SW480 (cell line): Measurements from ENCODE around the gene TFDP2.
"Not testable (repeated sequence)": the region's sequence is repeated elsewhere in the genome, so short reads cannot be mapped to it uniquely, and the experiment has no call there.

Source experiments
- DNase-seq: peaks from one replicate; pipeline ENCODE4 v3.0.0-alpha.2; 2016; ENCODE audit warnings: low spot score

TFDP2 gene

DNA sequence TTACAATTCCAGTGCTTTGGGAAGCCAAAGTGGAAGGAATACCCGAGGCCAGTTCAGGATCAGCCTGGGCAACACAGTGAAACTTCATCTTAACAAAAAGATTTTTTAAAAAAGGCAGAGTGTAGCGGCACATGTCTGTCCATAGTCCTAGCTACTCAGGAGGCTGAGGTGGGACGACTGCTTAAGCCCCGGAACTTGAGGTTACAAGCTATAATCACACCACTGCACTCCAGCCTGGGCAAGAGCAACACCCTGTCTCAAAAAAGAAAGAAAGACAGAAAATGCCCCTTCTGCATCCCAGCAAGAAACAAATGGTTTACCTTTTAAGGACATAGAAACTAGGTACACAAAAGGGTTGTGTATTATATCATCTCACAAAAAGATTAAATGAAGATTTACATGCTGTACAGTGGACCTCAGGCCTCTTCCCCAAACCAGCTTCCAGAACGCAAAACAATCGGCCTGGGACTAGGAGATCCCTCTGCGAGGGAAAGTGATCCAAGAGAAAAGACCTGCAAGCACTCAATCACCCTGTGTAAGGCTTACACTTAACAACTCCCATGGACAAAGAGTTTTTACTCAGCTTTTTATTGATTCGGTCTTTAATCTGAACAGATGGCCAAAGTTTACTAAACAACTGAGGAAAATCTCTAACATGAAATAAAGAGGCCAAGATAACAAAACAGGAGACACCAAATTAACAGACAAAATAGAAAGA lies 21.2 kb downstream of the TFDP2 start:
- no peak for DNase-seq

DNA sequence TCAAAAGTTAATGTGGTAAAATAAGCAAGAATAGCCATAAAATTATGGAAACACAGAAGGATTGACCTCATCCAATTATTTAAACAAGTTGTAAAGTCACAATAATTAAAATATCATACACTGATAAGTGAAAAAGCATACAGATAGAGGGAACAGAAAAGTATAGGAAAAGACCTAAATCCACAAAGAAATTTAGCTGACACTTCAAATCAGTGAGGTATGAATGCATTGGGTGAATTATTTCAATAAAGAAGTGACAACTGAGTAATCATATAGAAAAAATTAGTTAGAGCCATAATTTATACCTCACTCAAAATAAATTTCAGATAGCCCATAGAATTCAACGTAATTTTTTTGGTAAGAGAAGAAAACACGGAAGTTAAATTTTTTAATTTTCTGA lies 25.1 kb downstream of the TFDP2 start:
- DNase-seq = no peak

DNA sequence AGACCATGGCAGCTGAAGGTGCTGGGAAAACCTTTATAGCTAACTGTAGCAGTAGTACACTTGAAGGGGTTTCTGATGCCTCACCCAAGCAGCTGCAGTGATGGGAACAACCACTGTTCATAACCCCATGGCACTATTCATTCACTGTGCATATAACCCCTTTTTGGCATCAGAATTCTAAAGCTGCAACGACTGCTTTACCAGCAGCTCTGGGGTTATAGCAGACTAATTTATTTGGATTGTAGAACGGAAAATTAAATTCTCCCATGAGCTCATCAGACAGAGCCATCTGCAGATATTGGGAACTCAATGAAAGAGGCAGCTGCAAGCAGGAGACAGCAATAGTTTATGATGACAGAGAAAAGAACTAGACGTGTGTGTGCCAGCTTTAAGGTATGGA lies 28.6 kb downstream of the TFDP2 start:
- DNase-seq = no peak

DNA sequence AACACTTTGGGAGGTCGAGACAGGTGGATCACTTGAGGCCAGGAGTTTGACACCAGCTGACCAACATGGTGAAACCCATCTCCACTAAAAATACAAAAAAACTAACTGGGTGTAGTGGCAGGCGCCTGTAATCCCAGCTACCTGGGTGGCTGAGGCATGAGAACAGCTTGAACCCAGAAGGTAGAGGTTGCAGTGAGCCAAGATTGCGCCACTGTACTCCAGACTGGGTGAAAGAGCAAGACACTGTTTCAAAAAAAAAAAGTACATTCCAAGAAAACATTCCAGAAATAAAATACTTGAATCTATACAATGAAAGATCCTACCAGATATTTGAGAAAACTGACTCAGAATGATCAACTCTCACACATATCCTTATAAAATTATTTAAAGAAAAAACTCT lies 30.4 kb downstream of the TFDP2 start:
- DNase-seq = no peak

DNA sequence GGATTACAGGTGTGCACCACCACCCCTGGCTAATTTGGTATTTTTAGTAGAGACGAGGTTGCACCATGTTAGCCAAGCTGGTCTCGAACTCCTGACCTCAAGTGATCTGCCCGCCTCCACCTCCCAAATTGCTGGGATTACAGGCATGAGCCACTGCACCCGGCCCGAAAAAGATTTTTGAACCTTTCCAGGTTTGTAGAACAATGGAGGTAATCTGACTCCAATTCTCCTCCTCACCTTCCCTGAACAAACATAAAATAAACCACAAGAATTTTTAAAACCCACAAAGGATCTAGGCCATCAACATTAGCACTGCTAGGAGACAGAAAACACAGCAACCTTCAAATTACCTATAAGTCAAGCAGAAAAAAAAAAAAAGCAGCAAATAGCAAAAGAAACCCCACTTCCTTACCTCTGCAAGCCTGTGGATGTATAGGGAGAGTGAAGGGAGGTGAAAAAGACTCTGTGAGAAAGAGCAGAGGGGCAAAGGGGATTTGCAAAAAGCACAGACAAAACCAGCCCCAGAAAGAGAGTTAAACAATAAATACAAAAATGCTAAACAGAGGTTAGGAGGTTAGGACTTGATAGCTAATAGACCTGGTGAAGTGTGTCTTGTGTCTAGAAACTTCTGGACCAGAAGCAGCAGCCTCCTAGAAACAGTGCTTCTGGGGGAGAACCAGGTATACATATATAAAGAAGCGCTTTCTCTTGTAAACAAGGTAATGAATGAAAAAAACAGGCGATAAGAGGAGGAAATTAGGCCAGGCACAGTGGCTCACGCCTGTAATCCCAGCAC lies 32.1 kb downstream of the TFDP2 start:
- peak; percentile 86 for DNase-seq

DNA sequence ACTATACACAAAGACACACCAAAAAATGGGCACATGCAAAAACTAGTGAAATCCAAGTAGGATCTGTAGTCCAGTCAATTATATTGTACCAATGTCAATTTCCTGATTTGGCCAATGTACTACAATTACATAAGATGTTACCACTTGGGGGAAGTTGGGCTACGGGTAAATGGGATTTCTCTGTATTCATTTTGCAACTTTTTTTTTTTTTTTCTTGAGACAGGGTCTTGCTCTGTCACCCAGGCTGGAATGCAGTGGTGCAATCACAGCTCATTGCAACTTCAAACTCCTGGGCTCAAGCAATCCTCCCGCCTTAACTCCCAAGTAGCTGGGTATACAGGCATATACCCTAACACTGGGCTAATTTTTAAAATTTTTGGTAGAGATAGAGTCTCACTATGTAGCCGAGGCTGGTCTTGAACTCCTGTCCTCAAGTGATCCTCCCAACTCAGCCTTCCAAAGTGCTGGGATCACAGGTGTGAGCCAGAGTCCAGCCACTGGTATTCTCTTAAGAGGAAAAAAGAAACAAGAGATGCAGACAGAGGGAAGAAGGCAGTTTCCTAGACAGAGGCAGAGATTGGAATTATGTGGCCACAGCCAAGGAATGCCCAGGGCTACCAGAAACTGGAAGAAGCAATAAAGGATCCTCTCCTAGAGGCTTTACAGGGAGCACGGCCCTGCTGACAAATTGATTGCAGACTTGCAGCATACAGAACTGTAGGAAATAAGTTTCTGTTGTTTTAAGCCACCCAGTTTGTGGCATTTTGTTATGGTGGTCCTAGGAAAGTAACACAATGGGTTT lies 33.3 kb downstream of the TFDP2 start:
- DNase-seq = no peak

DNA sequence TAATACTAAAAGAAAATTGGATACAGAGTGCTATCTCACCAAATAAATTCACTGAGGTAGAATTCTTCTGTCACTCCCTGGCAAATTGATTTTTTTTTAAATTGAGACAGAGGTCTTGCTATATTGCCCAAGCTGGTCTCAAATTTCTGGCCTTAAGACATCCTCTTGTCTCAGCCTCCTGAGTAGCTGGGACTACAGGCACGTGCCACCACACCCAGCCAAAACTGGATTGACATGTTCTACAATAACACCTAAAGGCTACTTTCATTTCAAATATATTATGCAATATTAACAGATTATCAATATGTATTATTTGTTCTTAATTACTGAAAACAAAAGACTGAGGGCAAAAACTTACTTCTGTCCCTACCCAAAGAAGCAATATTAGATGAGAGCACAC lies 36.7 kb downstream of the TFDP2 start:
- DNase-seq = no peak

DNA sequence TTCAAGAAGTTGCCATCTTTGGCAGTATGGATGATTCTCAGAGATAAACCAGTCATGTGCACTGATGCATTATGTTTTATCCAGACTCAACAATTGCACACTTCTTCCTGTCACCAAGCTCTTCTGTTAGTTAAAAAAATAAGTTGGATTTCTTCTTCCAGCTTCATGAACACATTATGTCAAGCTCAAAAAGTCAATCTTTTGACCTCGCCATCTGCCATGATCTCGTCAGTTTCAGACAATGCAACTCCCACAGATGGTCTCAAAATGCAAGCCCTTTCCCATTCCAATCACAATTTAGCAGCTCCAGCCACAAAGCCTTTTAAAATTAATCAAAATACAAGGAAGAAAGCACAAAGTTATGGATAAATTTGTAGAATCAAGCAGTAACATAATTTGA lies 42.8 kb downstream of the TFDP2 start:
- no peak for DNase-seq

DNA sequence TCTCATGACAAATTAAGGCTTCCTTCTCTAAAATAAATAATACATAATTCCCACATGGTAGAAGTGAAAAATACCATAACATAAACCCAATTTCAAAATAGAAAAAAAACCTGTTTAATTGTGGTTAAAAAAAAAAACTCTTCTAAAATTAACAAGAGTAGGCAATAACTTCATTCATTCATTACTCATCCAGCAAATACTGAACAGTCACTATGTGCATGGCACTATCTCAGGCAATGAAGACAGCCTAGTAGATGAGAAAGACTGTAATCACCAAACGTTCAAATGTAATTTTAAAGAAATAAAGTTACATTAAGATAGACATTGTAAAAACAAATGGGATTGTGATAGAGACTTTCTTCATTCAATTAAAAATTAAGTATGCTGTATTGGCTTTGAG lies 43.4 kb downstream of the TFDP2 start:
- no peak for DNase-seq

DNA sequence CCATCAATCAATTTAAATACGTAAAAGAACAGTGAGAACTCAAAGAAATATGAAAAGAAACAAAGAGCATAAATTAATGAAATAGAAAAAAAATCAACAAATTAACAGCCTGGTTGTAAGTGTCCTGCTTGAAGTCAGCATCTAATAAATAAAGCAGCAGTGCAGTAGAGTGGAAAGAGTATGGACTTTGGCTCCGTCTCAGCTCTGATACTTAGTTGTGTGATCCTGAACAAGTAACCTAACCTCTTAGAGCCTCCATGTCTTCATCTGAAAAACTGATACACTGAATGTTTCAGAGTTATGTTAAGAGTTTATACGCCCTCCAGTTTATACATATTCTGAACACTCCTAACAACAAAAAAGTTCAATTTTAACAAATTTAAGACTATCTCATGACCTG lies 44.6 kb downstream of the TFDP2 start:
- DNase-seq = no peak

DNA sequence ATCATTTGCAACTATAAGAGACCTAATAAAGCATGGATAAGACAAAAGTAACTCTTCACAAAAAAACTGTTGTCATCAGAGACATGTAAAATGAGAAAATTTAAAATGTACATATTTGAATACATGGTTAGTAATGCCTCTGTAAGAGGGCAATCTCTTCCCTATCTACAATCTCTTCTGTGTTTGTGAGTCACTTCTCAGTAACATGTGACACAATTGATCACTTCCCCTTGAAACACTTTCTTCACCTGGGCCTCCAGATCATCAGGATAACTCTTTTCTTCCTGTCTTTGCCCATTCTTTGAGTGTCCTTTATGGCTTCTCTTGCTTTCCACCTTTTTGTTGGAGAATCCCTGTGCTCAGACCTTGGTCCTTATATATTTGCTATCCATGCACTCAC lies 50.4 kb downstream of the TFDP2 start:
- DNase-seq = no peak

DNA sequence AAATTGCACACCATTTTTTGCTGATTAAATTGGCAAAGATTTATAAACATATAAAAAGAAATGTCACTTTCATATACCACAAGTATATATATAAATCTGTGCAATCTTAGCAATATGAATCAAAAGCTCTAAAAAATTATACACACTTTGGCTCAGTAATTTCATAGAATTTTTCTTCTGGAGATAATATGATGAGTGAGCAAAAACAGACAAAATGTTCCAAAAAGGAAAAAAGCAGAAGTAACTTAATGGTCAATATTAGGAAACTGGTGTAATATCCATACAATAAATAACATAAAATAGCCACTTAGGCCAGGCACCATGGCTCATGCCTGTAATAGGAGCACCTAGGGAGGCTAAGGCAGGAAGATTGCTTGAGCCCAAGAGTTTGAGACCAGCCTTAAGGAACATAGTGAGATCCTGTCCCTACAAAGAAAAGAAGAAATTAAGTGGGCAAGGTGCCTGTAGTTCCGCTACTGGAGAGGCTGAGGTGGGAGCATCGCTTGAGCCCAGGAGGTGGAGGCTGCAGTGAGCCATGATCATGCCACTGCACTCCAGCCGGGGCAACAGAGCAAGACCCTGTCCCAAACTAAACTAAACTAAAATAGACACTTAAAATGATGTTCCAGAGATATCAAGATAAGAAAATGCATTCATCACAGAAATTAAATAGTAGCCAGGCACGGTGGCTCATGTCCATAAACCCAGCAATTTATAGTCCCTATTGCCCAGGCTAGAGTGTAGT lies 52.1 kb downstream of the TFDP2 start:
- DNase-seq = no peak

DNA sequence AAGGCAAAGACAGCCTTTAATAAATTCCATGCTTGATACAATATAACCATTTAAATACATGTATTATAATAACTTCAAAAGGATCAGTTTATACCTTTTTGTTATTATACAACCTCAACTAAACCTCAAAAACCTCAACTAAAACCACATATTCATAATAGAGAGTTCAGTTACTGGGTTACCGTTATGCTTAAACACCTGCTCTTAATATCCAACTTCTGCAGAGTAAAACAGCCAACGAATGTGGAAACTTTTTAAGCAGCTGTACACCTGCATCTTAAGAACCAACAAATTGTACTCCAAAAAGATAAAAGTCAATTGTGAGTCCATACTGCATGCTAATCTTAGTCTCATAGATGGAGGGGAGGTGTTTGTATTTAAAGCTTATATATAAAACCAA lies 53.5 kb downstream of the TFDP2 start:
- no peak for DNase-seq

DNA sequence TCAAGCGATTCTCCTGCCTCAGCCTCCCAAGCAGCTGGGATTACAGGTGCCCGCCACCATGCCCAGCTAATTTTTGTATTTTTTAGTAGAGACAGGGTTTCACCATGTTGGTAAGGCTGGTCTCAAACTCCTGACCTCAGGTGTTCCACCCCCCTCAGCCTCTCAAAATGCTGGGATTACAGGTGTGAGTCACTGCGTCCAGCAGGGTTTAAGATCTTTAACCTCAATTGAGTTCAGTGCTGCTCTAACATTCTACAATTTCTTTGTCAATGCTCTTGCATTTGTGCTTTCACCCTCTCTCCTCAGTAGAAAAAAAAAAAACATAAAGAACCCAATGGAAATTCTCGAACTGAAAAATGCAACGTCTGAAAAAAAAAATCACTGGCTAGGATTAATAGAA lies 60.4 kb downstream of the TFDP2 start:
- not testable (repeated sequence) for DNase-seq

DNA sequence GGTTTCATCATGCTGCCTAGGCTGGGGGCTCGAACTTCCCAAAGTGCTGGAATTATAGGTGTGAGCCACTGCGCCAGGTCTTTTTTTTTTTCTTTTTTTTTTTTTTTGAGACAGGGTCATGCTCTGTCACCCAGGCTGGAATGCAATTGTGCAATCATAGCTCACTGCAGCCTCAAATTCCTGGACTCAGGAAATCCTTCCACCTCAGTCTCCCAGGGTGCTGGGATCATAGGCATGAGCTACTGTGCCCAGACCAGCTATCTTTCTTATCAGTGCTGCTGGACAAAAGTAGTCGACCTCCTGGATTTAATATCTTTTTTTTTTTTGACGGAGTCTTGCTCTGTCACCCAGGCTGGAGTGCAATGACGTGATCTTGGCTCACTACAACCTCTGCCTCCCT lies 60.8 kb downstream of the TFDP2 start:
- DNase-seq = no peak

DNA sequence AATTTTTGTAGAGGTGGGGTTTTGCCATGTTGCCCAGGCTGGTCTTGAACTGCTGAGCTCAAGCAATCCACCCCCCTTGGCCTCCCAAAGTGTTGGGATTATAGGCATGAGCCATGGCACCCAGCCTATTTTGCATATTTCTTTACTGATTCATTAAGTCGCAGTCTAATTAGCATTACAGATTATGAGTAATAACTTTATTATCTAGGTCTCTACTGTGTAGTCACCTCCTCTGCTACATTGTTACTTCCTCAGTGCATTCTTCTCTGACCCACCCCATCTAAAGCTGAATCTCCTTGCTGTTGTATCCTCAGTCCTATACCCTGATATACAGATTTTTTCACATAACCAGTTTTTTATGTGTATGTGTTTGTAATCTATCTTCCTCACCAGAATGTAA lies 61.7 kb downstream of the TFDP2 start:
- DNase-seq = no peak

DNA sequence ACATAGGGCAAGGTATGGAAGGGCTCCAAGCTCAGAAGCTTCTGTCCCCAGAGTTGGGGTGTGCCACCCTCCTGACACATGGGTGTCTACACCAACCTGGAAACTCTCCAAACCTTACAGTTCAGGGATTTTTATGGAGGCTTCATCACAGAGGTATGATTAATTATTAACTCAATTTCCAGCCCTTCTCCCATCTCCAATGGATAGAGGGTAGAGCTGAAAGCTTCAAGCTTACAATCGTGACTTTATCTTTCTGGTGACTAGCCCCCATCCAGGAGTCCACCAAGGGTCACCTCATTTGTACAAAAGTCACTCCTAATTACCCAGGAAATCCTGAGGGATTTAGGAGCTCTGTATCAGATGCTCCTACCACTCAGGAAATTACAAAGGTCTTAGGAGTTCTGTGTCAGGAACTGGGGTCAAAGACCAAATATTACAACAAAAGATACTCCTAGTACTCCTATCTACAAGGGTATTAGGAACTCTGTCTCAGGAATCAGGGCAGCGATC lies 62.7 kb downstream of the TFDP2 start:
- peak; percentile 38 for DNase-seq

DNA sequence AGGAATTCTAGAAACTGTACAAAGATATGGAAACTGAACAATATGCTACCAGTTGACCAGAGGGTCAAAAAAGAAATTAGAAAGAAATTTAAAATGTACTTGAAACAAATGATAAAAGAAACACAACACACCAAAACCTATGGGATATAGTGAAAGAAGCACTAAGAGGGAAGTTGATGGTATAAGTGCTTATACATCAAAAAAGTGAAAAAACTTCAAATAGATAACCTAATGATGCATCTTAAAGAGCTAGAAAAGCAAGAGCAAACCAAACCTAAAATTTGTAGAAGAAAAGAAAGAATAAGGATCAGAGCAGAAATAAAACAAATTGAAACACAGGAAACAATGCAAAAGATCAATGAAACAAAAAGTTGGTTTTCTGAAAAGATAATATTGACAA lies 68.2 kb downstream of the TFDP2 start:
- DNase-seq = no peak

DNA sequence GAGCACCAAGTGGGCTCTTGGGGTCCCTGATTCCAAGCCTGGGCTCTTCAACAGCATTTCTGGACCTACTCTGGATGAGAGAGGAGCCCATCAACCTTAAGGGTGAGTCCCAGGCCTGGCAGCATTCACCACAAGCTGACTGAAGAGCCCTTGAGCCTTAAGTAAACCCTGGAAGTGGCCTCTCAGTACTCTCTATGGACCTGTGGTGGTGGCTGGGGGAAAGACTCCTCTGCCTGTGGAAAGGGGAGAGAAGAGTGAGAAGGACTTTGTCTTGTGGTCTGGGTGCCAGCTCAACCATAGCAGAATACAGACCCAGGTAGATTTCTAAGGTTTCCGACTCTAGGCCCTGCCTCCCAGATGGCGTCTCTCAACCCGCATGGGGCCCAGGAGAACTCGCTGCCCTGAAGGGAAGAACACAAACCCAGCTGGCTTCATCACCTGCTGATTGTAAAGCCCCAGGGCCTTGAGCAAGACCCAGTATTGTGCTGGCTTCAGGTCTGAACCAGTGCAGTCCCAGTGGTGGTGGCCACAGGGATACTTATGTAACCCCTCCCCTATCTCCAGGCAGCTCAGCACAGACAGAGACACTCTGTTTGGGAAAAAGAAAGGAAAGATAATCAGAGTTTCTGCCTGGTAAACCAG lies 71.4 kb downstream of the TFDP2 start:
- DNase-seq = no peak

DNA sequence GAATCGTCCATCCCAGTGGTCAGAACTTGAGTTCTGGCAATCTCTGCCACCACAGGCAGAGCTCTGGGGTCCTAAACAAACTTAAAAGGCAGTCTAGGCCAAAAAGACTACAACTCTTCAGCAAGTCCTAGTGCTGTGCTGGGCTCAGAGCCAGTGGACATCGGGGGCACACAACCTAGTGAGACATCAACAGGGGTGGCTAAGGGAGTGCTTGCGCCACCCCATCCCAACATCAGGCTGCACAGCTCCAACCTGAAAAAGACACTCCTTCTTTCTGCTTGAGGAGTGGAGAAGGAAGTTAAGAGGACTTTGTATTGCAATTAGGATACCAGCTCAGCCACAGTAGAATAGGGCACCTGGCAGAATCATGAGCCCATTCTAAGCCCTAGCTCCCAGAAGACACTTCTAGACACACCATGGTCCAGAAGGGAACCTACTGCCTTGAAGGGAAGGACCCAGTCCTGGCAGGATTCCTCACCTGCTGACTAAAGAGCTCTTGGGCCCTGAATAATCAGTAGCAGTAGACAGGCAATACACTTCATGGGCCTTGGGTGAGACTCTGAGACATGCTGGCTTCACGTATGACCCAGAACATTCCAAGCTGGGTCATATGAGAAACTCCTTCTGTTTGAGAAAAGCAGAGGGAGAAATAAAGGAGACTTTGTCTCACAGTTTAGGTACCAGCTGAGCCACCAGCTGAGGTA lies 72.0 kb downstream of the TFDP2 start:
- DNase-seq = no peak

DNA sequence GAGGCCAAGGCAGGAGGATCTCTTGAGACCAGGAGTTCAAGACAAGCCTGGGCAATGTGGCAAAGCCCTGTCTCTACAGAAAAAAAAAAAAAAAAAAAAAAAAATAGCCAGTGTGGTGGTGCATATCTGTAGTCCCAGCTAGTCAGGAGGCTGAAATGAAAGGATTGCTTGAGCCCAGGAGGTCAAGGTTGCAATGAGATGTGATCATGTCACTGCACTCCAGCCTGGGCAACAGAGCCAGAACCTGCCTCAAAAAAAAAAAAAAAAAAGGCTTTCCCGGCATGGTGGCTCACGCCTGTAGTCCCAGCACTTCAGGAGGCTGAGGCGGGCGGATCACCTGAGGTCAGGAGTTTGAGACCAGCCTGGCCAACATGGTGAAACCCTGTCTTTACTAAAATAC lies 73.7 kb downstream of the TFDP2 start:
- not testable (repeated sequence) for DNase-seq
